Breast epithelium (tissue), 3 donors: Measurements from ENCODE around the gene GPR83.

Experiments
- POLR2A ChIP-seq: fragments of 450-650 bp; IDR thresholded peaks from one replicate; pipeline ENCODE4 v1.6.1; 2016; ENCODE audit warnings: antibody characterized with exemption, mild to moderate bottlenecking, moderate library complexity
- POLR2AphosphoS5 ChIP-seq, 3 donors: sonication (generic); formaldehyde crosslinking; IDR thresholded peaks; one replicate each; pipeline ENCODE4 v1.6.1; 2017; ENCODE audit warnings: antibody characterized with exemption in 3 of 3

- TF ChIP-seq POLR2AphosphoS5 (IDR thresholded peaks at IDR 0.05) (no peak), POLR2A (no peak)
These were observed 45.9 kb upstream of the GPR83 start for GRCh38 chr11:94447149-94447548.
